T47D (cell line): Measurements from ENCODE around the gene NEIL3.

Experiments
- DNase-seq, 2 experiments: peaks; one replicate each; pipeline versions ENCODE4 v3.0.0 to v3.0.0-alpha.2; 2011 to 2012; ENCODE audit warnings: low read depth in 1 of 2, low spot score in 1 of 2
- JUND ChIP-seq: IDR thresholded peaks from 2 replicates; pipeline ENCODE4 v1.6.1; 2012; ENCODE audit warnings: low read depth
- in situ Hi-C: cut with HindIII; loops from 2 replicates; pipeline ENCODE4 v1.10.0; 2016; ENCODE audit warnings: low sequenced_read_pairs, low pct_unique_long_range_greater_than_20kb

Gene NEIL3

GRCh38 chr4:177356206-177356605, 46.5 kb downstream of the NEIL3 start:
- no peak for TF ChIP-seq JUND
- no peak for DNase-seq
- in situ Hi-C loops: no loop called here

- TF ChIP-seq JUND: no peak
- no peak for DNase-seq
- in situ Hi-C loops: no loop called here
Measured at GRCh38 chr4:177356921-177357320, 47.2 kb downstream of the NEIL3 start.

DNA sequence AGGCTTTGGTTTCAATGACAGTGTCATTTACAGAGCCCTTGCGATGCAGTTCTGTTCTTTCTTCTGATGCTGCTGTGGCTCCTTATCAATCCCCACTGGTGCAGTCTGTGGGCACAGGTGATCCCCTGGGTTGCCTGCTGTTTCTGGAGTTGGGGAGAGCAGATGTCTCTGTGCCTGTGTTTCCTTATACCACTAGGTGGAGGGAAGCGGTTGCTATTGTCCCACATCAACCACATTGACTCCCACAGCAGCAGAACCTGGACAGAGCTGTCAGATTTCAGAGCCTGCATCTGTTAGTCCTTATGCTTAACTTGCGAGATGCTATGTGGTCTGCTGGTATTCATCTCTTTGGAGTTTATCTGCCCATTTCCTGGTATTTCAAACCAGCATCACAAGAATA, 57.7 kb downstream of the NEIL3 start:
- no peak for TF ChIP-seq JUND
- DNase-seq: peak; percentile 14 to 49
- in situ Hi-C loops: no loop called here

- DNase-seq: no peak
- TF ChIP-seq JUND: no peak
- in situ Hi-C loops: no loop called here
Measured at GRCh38 chr4:177369372-177369771, 59.7 kb downstream of the NEIL3 start.

DNA sequence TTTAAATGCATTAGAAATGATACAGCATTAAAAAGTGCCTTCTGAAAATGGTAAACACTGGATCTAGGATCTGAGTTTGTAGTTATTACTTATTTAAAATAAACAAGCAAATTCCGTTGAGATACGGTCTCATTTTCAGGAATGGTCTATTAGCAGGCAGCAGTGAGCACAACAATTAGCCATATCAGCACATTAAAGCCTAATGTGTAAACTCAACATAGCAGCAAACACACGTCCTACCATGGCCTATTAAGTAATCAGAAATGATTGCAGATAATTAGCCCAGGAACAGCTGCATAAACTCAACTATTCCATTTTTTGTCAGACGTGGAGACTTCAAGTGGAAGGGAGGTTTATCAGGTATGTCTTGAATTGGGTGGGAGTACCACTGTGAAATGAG, 61.8 kb downstream of the NEIL3 start:
- DNase-seq: no peak
- in situ Hi-C loops: no loop called here
- TF ChIP-seq JUND: no peak

DNA sequence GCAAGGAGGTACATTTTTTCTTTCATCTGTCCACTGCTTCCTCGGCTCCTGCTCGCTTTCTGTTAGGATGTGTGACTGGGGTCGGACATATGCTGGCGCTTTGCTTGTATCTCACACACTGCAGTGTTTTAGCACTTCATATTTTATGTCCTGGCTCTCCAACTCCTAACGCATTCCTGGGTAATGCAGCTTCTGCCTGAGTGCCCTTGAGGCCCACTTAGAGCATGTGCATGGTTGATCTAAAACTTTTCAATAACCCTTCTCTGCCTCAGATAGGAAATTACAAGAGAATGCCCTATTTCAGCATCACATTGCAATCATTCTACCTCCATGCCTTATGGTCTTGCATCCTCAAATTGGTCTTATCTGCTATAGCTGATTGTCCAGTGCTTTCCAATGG, 65.3 kb downstream of the NEIL3 start:
- DNase-seq: no peak
- no peak for TF ChIP-seq JUND
- in situ Hi-C loops: no loop called here

GRCh38 chr4:177375372-177375771, 65.7 kb downstream of the NEIL3 start:
- no peak for DNase-seq
- in situ Hi-C loops: no loop called here
- no peak for TF ChIP-seq JUND

- TF ChIP-seq JUND: no peak
- peak in 1 of 2 experiments; percentile 16 for DNase-seq
- in situ Hi-C loops: no loop called here
Measured at GRCh38 chr4:177376024-177376423, 66.3 kb downstream of the NEIL3 start.

- no peak for TF ChIP-seq JUND
- DNase-seq: peak in 1 of 2 experiments; percentile 7
- in situ Hi-C loops: no loop called here
Measured at GRCh38 chr4:177380730-177381287, 71.1 kb downstream of the NEIL3 start.

- no peak for TF ChIP-seq JUND
- in situ Hi-C loops: no loop called here
- no peak for DNase-seq
Measured at GRCh38 chr4:177381762-177382310, 72.2 kb downstream of the NEIL3 start.

- in situ Hi-C loops: no loop called here
- no peak for DNase-seq
- TF ChIP-seq JUND: no peak
Measured at GRCh38 chr4:177384856-177385397, 75.3 kb downstream of the NEIL3 start.

GRCh38 chr4:177385576-177386277, 76.1 kb downstream of the NEIL3 start:
- no peak for TF ChIP-seq JUND
- DNase-seq: no peak
- in situ Hi-C loops: no loop called here

GRCh38 chr4:177386278-177386815, 76.7 kb downstream of the NEIL3 start:
- in situ Hi-C loops: no loop called here
- TF ChIP-seq JUND: no peak
- DNase-seq: no peak
